Measurements from ENCODE around the gene NUDT3.
"Not testable (repeated sequence)": the region's sequence is repeated elsewhere in the genome, so short reads cannot be mapped to it uniquely, and the experiment has no call there.

Gene NUDT3

GRCh38 chr6:34248727-34249468 is 143.6 kb downstream of the NUDT3 start, which contains the start of gene SMIM29:
Gene SMIM29 (minus strand): TSS chr6:34249006. CDS start chr6:34247791, 1,215 bp downstream.
- peak; percentile 96 for DNase-seq

- DNase-seq, result no peak
These were observed 144.2 kb downstream of the NUDT3 start for GRCh38 chr6:34248198-34248726.

GRCh38 chr6:34247481-34248197 is 144.8 kb downstream of the NUDT3 start:
- DNase-seq, result no peak

- peak; percentile 59 for DNase-seq
These were observed 145.7 kb downstream of the NUDT3 start for GRCh38 chr6:34246563-34247391.

- no peak for DNase-seq
These were observed 146.3 kb downstream of the NUDT3 start for GRCh38 chr6:34246249-34246562.

- not testable (repeated sequence) for DNase-seq
These were observed 146.7 kb downstream of the NUDT3 start for GRCh38 chr6:34245761-34246140.

GRCh38 chr6:34245032-34245760 is 147.3 kb downstream of the NUDT3 start:
- not testable (repeated sequence) for DNase-seq

GRCh38 chr6:34243901-34244884 is 148.3 kb downstream of the NUDT3 start:
- no peak for DNase-seq

GRCh38 chr6:34243131-34243771 is 149.2 kb downstream of the NUDT3 start:
- DNase-seq, result no peak

- no peak for DNase-seq
These were observed 150.0 kb downstream of the NUDT3 start for GRCh38 chr6:34242252-34243130.

GRCh38 chr6:34241351-34242215 is 150.9 kb downstream of the NUDT3 start:
- DNase-seq, result no peak

GRCh38 chr6:34240329-34241248 is 151.9 kb downstream of the NUDT3 start:
- no peak for DNase-seq

GRCh38 chr6:34239893-34240292 is 152.6 kb downstream of the NUDT3 start:
- no peak for DNase-seq

- DNase-seq, result no peak
These were observed 153.0 kb downstream of the NUDT3 start for GRCh38 chr6:34239500-34239825.

GRCh38 chr6:34238585-34239499 is 153.6 kb downstream of the NUDT3 start:
- DNase-seq, result peak; percentile 57
